HEK293T (cell line): ENCODE measurements around the gene PPP2R5A.

Experiments used
- BHLHE40 ChIP-seq: fragments of 450-650 bp; IDR thresholded peaks from 2 replicates; pipeline ENCODE4 v1.6.1; 2016; ENCODE audit warnings: mild to moderate bottlenecking, moderate library complexity, borderline replicate concordance
- CTBP1 ChIP-seq: fragments of 450-650 bp; IDR thresholded peaks from 2 replicates; pipeline ENCODE4 v1.6.1; 2016; ENCODE audit warnings: borderline replicate concordance
- FOXA1 ChIP-seq: fragments of 450-650 bp; IDR thresholded peaks from 2 replicates; pipeline ENCODE4 v1.6.1; 2016; ENCODE audit warnings: mild to moderate bottlenecking
- FOXK2 ChIP-seq: fragments of 450-650 bp; IDR thresholded peaks from 2 replicates; pipeline ENCODE4 v1.6.1; 2016; ENCODE audit warnings: mild to moderate bottlenecking
- FOXM1 ChIP-seq: fragments of 450-650 bp; IDR thresholded peaks from 2 replicates; pipeline ENCODE4 v1.6.1; 2017; ENCODE audit warnings: mild to moderate bottlenecking, borderline replicate concordance
- NFRKB ChIP-seq: fragments of 450-650 bp; IDR thresholded peaks from 2 replicates; pipeline ENCODE4 v1.6.1; 2016; ENCODE audit warnings: mild to moderate bottlenecking, moderate library complexity
- PKNOX1 ChIP-seq: fragments of 450-650 bp; IDR thresholded peaks from 2 replicates; pipeline ENCODE4 v1.6.1; 2016
- SP1 ChIP-seq: fragments of 450-650 bp; IDR thresholded peaks from 2 replicates; pipeline ENCODE4 v1.6.1; 2017
- SUZ12 ChIP-seq: fragments of 450-650 bp; IDR thresholded peaks from 2 replicates; pipeline ENCODE4 v1.6.1; 2016; ENCODE audit warnings: mild to moderate bottlenecking
- TARDBP ChIP-seq: fragments of 450-650 bp; IDR thresholded peaks from 2 replicates; pipeline ENCODE4 v1.6.1; 2016

DNA sequence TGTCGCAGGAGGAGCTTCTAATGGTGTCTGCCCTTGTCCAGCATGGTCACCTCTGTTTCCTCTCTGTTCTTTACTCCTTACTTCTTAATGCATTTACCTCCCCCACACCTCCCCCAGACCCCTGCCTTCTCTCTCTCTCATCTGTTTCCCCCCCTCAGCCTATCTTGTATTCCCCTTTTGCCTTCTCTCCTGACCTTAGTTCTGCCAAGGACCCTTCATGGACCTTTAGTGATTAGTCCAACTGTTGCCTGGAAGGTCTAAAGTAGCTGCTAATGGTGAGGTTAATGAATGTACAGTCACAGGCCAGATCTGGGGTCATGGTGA, 42.3 kb upstream of the PPP2R5A start:
- no peak for TF ChIP-seq SUZ12
- no peak for TF ChIP-seq FOXM1
- TF ChIP-seq PKNOX1, result no peak
- TF ChIP-seq FOXA1, result no peak
- TF ChIP-seq BHLHE40, result no peak
- TF ChIP-seq CTBP1, result no peak
- no peak for TF ChIP-seq SP1
- no peak for TF ChIP-seq FOXK2
- no peak for TF ChIP-seq NFRKB
- no peak for TF ChIP-seq TARDBP
